T47D (cell line): Measurements from ENCODE around the gene INSM1.

Experiments
- DNase-seq, 2 experiments: peaks; one replicate each; pipeline versions ENCODE4 v3.0.0 to v3.0.0-alpha.2; 2011 to 2012; ENCODE audit warnings: low read depth in 1 of 2, low spot score in 1 of 2
- JUND ChIP-seq: IDR thresholded peaks from 2 replicates; pipeline ENCODE4 v1.6.1; 2012; ENCODE audit warnings: low read depth
- in situ Hi-C: cut with HindIII; loops from 2 replicates; pipeline ENCODE4 v1.10.0; 2016; ENCODE audit warnings: low sequenced_read_pairs, low pct_unique_long_range_greater_than_20kb

INSM1 gene

GRCh38 chr20:20386192-20386591 lies 18.3 kb downstream of the INSM1 start:
- DNase-seq, result no peak
- TF ChIP-seq JUND, result no peak
- in situ Hi-C loops, result no loop called here

GRCh38 chr20:20390393-20390792 lies 22.5 kb downstream of the INSM1 start:
- in situ Hi-C loops, result no loop called here
- DNase-seq, result no peak
- TF ChIP-seq JUND, result no peak

GRCh38 chr20:20391115-20391514 lies 23.2 kb downstream of the INSM1 start:
- TF ChIP-seq JUND, result no peak
- no peak for DNase-seq
- in situ Hi-C loops, result no loop called here

- no peak for TF ChIP-seq JUND
- no peak for DNase-seq
- in situ Hi-C loops, result no loop called here
Observed at GRCh38 chr20:20391766-20392165, 23.9 kb downstream of the INSM1 start.

- in situ Hi-C loops, result no loop called here
- DNase-seq, result no peak
- no peak for TF ChIP-seq JUND
Observed at GRCh38 chr20:20393207-20394120, 25.6 kb downstream of the INSM1 start.

GRCh38 chr20:20395087-20395486 lies 27.2 kb downstream of the INSM1 start:
- in situ Hi-C loops, result no loop called here
- TF ChIP-seq JUND, result no peak
- DNase-seq, result no peak

- DNase-seq, result no peak
- TF ChIP-seq JUND, result no peak
- in situ Hi-C loops, result no loop called here
Observed at GRCh38 chr20:20395903-20396568, 28.1 kb downstream of the INSM1 start.

GRCh38 chr20:20396794-20397193 lies 28.9 kb downstream of the INSM1 start:
- TF ChIP-seq JUND, result no peak
- in situ Hi-C loops, result no loop called here

GRCh38 chr20:20398123-20398522 lies 30.2 kb downstream of the INSM1 start:
- in situ Hi-C loops, result no loop called here
- no peak for DNase-seq
- no peak for TF ChIP-seq JUND

More at GRCh38 chr20:20396794-20397193, 28.9 kb downstream of the INSM1 start:
- DNase-seq, result no peak

- in situ Hi-C loops, result no loop called here
- no peak for DNase-seq
- no peak for TF ChIP-seq JUND
Observed at GRCh38 chr20:20399531-20400500, 31.9 kb downstream of the INSM1 start.

- in situ Hi-C loops, result no loop called here
Observed at GRCh38 chr20:20401991-20402390, 34.1 kb downstream of the INSM1 start.

GRCh38 chr20:20404633-20405032 lies 36.7 kb downstream of the INSM1 start:
- in situ Hi-C loops, result no loop called here
- no peak for DNase-seq
- no peak for TF ChIP-seq JUND

More at GRCh38 chr20:20401991-20402390, 34.1 kb downstream of the INSM1 start:
- TF ChIP-seq JUND, result no peak
- peak in 1 of 2 experiments; percentile 17 for DNase-seq
